ENCODE data around the gene LRMDA.

LRMDA gene

DNA sequence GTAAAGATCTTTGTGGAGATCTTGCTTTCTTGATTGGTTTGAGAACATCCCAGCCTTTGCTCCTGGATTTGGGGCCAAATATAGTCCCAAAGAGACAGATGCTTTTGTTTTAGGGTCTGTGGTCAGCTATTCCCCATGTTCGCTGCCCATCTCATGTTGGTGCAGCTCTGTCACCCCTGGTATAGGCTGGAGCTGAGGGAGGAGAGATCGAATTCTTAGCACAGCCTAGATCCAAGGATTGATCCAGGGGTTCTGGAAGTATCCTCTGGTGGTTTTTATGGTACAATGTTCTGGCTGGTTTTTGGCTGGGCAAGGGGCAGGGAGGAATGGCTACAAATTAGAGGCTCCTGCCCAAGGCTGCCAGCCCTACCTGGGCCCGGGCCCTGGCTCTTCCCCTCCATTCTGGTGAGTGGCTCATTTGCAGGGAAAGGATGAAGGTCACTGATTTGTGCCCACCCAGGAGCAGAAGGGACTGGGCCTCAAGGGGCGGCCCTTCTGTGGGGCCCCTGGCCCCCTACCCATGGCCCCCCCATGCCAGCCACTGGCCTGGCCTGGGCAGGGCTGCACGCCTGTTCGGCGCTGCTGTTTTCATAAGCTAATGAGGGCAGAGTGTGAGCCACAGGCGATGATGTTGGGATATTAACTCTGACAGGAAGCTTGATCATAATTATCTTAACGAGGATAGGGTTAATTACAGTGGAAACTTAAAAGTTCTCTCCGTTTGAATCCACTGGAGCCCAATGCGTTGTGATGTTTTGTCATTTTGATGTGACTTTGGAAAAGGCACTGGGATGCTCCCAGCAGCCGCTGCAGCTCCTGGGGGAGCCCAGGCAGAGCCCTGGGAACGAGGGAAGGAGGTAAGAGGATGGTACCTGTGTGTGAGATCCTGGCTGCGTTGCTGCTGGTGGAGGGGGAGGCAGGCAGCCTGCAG lies 600.6 kb downstream of the LRMDA start:
- no peak for DNase-seq (ENCODE audit: low spot score)

DNA sequence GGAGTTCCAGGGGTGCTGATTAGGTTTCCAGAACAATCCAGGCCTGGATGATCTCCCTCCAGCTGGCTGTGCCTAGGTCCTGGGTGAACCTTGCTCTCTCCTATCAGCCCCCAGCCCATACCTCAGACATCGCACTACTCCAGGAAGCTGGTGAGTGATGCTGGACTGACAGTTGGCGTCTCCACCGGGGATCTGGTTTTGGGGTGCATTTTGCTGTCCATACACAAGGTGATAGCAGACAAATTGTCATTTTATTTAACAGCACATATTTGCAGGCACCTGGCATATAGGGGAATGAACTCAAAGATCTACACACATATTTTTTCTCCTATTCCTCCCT lies 601.2 kb downstream of the LRMDA start:
- no peak for DNase-seq (ENCODE audit: low spot score)

DNA sequence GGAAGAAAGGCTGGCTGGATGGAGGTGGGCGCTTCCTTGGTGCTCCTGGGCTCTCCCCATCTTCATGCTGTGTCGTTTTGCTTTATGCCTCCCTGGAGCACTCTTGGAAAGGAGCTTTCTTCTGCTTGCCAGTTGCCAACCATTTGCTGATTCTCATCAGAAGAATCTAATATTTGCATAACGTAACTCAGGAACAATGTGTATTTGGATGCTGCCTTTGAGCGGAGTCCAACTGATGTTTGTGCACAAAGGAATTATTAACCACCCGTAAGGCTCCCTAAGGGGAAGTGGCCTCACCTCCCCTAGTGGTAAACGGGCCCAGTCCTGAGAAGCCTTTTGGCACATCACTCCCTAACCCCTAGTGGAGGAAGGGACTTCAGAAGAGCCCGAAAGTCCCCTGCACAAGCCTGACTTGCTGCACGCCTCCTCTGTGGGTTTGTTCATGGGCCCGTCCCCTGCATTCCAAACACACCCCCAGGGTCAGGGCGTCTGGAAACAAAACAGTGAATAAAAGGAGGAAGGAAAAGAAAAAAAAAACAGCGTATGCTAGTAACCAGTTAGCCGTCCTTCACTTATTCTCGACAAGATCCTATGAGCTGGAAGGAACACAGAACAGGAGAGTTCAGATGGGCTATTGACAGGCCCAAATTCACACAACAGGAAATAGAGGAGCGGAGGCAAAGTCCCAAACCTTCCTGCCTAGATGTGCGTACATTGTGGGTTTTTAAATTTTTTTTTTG lies 602.2 kb downstream of the LRMDA start:
- no peak for DNase-seq (ENCODE audit: low spot score)

DNA sequence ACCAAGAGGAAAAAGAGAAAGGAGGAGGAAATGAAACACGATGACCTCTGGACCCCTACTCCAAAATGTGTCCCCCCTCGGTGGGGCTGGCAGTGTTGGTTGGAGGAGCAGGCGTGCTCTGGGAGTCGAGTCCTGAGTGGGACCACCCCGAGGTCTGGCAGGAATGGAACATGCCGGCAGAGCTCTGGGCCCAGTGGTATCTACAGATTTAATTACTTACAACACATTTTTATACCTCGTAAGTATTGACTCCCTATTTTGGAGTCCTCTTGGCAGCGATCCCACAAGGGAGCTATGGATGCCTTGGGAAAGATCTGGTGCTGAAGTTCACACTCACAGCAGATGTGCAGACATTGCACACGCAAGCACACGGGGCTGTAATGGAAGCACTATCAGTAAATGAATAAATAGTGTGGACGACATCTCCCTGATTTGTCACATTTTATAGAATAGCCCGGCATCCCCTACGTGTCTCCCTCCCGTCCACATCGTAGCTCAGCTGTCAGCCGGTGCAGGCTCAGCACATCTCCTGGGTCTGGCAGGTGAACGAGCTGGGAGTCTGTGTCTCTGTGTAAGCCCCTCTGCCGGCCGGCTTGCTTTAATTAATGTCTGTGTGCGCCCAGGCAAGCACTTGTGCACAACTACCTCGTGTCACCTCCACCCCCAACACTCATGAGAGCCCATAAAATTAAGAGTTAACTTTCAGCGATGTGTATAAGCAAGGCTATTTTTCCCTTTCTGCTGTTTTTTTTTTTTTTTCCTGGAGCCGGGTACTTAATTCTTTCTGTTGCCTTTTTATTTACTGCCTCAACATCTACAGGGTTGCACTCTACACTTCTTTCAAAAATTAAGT lies 603.2 kb downstream of the LRMDA start:
- no peak for DNase-seq (ENCODE audit: low spot score)

DNA sequence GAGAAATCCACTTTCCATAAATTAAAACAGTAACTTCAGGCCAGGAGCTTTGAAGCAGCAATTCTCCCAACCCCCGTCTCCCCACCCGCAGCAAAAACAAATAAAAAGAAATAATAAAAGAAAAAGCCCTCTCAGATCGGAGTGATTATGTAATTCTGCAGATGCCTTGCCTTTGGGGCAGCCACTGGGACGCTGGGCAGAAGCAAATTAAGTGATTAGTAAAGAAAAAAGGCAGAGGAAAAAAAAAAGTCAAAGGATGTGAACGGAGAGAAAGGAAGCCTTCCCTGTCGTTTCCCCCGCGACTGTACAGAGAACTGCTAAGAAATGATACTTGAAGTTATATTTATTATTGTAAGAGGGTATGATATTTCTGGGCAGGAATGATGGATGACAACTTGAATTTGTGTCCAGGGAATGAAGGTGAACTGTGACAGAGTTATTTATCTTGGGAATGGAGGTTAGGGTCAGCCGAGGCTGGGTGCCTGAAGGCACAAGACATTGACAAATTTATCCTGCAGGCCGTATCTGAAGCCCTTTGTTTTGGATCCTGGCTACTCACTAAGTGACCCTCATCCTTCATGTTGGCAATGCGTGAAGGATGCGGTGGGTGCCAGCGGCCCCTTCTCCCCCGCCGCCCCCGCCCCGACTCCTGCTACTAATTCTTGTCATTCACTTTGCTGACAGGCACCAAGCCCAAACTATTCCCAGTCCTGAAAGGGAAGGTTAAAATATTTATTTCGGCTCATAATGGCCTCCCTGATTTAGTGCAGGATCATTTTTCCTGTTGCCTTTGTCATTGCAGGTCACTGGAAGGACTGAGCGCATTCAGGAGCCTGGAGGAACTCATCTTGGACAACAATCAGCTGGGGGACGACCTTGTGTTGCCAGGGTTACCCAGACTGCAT lies 604.0 kb downstream of the LRMDA start:
- no peak for DNase-seq (ENCODE audit: low spot score)

DNA sequence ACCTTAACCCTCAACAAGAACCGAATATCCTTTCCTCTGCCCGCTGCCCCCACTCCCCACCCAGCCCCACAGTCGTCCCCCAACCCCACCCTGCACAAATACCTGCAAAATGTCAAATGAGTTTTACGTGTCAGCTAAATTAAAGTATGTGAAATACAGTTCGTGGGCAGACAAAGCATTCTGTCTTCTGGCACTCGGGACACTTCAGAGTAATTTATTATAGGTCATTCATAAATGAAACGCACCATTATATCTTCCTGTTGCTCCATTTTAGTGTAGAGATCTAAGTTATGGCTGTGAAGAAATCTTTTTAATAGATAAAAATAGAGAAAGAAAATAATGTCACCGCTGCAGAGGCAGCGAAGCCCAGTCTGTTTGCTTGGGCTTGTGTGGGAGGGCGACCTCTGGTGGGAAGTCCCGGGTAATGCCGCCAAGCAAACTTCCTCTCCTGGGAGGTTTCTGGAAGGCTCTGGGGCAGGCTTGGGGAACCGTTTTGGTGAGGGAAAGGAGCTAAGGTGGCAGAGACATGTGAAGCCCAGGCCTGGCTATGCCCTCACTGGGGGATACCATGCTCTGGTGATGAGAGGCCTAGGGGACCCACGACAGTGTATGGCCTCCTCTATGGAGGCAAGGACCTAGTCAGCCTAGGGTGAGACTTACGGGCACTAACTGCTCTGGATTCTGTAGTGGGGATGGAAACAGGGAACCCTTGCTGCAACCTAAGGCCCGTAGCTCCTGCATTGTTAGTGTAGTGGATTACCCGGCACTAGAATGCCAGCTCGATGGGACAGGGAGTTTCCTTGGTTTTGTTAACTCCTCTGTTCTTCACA lies 604.9 kb downstream of the LRMDA start:
- no peak for DNase-seq (ENCODE audit: low spot score)

DNA sequence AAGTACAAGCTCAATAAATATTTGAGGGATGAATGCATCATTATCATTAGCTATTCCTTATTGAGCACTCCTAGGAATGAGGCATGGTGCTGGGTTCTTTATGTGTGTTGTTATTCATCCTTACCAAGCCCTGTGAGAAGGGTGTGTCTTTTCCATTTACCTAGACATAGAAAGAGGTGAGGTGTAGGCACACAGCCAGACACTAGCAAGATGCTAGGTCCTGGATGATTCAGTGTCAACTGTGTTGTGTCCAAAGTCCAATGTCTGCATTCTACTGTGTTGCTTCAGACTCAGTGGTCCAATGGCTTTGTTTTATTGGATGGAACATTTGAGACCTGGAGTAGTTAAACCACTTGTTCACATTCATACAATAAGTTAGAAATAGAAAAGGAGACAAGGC lies 605.5 kb downstream of the LRMDA start:
- DNase-seq (ENCODE audit: low spot score): no peak

DNA sequence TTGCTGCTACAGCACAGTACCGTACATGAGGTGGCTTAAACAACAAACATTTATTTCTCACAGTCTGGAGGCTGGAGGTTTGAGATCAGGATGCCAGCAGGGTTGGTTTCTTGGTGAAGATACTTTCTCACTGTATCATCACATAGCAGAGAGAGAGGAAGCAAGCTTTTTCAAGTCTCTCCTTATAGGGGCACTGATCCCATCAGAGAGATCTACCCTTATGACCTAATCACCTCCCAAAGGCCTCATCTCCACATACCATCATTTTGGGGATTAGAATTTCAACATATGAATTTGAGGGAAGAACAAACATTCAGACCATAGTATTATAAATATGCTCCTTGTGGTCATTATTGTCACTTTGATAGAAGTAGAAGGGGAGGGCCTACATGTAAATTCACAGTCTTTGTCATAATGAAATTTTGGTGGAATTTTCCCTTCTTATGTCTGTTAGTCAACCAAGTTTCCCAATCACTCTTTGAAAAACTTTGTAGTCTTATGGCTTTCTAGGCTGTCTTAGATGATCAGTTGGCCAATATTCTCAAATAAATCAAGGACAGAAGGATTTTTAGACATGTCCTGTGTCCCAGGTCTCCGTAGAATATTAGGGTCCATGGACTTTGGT lies 606.2 kb downstream of the LRMDA start:
- no peak for DNase-seq (ENCODE audit: low spot score)

DNA sequence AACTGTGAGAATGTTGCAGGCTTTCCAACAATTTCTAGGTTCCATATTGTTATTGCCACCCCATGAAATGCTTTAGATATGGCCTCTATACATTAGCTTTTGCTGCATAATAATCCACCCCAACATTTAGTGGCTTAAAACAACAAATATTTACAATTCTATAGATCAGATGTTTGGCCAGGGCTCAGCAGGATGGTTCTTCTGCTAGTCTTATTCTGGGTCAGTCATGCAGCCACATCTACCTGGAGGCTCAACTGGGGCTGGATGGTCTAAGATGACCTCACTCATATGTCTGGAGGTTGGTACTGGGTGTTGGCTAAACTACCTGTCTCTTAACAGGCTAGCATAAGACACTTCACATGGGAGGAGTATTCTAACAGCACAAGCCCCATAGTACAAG lies 607.3 kb downstream of the LRMDA start:
- no peak for DNase-seq (ENCODE audit: low spot score)

DNA sequence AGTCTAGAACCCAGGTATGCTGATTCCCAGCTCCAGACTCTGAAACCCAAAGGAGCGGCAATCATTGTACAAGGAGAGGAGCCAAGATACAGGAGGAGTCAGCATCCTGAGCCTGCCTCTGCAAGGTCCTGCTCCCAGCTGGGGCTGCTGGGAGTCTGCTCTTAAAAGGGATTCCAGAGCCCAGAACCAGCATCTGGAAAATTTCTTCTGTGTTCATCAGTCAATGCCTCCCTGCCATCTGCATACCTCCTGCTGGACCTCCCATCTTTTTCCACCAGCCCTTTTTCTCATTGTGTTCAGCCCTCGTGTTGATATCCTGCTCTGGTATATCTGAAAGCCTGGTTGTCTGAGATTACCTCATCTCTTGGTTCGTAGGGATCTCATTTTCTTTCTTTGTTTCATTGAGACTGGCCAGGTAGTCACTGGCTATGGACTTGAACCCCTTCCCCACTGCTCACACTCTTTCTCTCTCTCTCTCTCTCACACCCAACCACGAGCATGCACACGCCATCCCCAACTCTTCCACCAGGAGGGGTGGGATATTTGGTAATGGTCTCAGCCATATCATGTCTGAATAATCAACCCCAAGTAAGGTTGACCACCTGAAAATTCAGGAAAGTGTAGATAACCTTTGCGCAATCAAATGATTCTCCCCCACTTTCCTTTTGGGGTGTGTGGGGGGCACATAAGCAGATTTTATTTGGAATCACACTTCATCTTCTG lies 608.8 kb downstream of the LRMDA start:
- no peak for DNase-seq (ENCODE audit: low spot score)

DNA sequence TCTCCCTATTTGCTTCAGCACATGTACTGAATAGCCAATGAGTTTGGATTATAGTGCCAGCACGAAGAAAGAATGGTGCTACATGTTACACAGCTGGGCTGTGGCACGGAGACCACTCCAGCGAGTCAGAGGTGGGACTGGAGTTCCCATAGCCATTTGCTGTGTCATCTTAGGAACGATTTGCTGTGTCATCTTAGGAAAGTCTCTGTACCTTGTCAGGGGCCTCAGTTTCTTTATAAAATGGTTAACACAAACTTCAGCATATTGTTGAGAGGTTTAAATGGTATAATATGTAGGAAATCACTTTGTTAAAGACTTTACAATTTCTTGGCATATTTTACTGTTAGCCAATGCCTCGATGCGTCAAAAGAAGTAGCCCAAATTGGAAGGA lies 609.4 kb downstream of the LRMDA start:
- DNase-seq (ENCODE audit: low spot score): no peak

DNA sequence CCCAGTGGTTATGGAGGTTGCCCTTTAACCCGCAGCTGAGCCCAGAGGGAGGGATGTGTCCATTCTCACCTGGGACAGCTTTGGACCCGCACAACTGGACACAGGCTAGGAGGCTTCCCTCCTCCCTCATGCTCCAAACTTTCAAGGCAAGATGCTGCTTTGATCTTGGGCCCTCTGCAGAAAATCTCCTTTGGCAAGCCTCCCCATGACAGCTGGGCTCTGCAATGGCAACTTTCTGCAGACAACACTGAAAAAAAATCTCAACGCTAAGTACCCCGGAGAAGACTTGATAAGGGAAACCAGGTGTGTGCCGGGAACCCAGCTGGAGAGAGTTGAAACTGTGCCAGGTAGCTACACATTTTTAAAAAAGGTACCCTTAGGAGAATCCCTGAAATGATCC lies 610.1 kb downstream of the LRMDA start:
- no peak for DNase-seq (ENCODE audit: low spot score)

DNA sequence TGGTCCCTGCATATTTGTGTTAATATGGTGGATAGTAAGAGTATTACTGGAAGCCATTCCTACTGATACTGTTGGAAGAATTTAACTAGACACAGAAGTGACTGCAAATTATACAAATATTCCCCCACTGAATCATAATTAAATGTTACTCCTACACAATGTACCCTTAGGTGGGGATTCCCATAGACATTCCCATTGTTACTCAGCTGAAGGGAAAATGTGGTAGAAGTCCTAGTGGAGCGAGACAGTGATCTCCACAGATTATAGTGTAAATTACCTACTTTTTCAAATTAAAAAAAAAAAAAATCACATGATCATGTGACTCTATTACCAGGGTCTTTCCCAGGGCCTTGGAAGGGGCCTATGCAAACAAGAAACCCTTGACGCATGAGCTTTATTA lies 611.8 kb downstream of the LRMDA start:
- DNase-seq (ENCODE audit: low spot score): no peak

DNA sequence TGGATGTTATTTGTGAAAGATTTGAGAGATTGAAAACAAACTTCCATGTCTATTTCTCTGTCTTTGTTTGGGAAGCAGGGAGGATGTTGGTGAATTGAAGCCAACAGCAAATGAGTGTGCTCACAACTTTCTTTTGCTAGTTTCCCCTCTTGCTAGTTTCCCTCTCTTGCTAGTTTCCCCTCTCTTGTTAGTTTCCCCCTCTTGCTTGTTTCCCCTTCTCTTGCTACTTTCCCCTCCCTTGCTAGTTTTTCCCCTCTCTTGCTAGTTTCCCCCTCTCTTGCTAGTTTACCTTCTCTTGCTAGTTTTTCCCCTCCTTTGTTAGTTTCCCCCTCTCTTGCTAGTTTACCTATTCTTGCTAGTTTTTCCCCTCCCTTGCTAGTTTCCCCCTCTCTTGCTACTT lies 613.3 kb downstream of the LRMDA start:
- DNase-seq (ENCODE audit: low spot score): no peak

DNA sequence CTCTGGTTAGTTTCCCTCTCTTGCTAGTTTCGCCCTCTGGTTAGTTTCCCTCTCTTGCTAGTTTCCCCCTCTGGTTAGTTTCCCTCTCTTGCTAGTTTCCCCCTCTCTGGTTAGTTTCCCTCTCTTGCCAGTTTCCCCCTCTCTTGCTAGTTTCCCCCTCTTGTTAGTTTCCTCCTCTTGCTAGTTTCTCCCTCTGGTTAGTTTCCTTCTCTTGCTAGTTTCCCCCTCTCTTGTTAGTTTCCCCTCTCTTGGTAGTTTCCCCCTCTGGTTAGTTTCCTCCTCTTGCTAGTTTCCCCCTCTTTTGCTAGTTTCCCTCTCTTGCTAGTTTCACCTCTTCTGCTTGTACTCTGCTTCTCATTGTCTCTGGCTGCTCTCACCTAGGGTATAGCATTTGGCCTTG lies 613.8 kb downstream of the LRMDA start:
- DNase-seq (ENCODE audit: low spot score): no peak

DNA sequence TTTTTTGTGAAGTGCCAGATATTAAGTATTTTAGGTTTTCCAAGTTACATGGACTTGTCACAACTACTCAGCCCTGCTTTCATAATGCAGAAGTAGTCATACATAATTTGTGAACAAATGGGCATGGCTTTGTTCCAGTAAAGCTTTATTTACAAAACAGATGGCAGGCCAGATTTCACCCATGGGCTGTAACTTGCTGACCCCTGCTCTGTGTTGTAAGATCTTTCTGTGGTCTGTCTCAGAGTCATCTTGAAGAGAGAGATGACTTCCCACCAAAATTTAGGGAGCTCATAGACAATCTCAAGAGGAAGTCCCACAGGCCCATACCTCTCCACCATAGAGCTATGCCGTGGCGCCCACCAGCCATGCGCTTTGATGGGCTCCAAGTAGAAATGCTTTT lies 616.1 kb downstream of the LRMDA start:
- no peak for DNase-seq (ENCODE audit: low spot score)

DNA sequence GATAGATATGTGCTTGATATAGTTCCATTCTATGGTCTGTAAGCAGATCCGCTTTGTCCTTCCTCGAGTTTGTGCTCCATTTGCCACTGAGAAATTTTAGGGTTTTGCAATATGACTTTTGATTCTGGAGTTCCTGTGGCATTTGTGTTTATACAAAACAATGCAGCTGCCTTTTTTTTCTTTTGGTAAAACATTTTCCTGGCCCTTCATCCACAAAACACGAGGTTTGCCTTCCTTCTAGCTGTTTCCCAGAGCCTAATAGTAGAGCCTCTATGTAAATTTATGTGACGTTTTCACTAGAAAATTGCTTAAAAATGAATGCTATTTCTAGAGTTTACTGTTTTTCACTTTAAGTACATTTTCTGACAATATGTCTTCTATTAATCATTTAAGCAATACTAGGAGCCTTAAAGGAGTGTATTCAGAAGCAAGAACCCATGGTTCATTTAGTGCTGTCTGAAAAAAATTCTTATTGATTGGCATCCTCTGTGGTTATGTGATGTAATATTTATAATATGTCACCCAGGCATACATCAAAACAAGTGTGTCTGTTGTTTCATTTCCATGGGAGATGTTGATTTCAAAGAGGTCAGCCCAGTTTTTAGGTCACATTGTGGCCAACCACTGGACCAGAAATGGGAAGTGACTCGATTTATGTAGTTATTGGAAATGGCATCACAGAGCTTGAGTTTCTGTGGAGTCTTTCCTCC lies 618.3 kb downstream of the LRMDA start:
- DNase-seq (ENCODE audit: low spot score): no peak

DNA sequence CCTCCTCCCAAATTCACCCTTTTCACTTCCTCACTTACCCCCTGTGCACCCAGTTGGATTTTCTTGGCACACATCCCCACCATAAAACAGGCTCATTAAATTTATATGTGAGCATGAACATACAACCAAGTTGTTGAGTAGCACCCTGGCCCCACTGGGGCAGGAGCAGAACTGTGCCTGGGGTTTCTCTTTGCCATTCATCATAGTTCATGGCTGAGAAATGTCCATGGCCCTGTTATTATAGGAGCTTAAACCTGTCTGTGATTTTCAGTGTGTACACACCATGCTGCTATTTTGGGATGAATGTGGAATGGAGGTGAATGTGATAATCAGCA lies 618.8 kb downstream of the LRMDA start:
- DNase-seq (ENCODE audit: low spot score): no peak
